ENCODE data around the gene CREB3L2. TPM values are rescaled to one million over a fixed set of nuclear protein-coding genes. Genes with fewer than 3 reads are reported as not detected.

Gene CREB3L2
- total RNA-seq, 1 donor from 2014 or later = 28.2 TPM

DNA sequence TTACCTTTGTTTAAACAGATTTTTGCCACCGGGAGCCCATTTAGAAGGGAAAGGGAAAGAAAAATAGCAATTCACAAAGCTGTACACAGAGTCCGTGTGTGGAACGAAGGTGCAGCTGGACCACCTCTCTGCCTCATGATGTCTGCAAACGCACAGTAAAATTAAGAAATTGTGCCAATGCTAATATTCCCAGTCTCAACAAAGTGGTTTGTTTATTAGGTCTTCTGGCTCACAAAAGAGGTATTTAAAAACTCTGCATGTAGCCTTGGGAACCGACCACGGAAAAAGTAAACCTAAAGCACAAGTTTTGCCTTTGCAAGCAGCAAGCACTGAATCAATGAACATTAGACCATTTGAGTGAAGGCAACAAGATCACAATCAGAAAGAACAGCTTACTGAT, 57.7 kb downstream of the CREB3L2 start:
- H3K27me3 ChIP-seq (ENCODE audit: control insufficient read depth, insufficient read depth, low read length) = no peaks in the 10 kb centered on the region
- TF ChIP-seq, protein P1, sequence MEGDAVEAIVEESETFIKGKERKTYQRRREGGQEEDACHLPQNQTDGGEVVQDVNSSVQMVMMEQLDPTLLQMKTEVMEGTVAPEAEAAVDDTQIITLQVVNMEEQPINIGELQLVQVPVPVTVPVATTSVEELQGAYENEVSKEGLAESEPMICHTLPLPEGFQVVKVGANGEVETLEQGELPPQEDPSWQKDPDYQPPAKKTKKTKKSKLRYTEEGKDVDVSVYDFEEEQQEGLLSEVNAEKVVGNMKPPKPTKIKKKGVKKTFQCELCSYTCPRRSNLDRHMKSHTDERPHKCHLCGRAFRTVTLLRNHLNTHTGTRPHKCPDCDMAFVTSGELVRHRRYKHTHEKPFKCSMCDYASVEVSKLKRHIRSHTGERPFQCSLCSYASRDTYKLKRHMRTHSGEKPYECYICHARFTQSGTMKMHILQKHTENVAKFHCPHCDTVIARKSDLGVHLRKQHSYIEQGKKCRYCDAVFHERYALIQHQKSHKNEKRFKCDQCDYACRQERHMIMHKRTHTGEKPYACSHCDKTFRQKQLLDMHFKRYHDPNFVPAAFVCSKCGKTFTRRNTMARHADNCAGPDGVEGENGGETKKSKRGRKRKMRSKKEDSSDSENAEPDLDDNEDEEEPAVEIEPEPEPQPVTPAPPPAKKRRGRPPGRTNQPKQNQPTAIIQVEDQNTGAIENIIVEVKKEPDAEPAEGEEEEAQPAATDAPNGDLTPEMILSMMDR (IDR thresholded peaks at IDR 0.05; ENCODE audit: insufficient read depth, low read length, poor library complexity, severe bottlenecking) = no peak
- H3K36me3 ChIP-seq (ENCODE audit: control insufficient read depth, insufficient read depth, low read length) = no peaks in the 10 kb centered on the region
- DNase-seq (ENCODE audit: low read depth) = no peak
- no peak overlapping the region for H3K4me3 ChIP-seq (ENCODE audit: low read depth, low read length)

DNA sequence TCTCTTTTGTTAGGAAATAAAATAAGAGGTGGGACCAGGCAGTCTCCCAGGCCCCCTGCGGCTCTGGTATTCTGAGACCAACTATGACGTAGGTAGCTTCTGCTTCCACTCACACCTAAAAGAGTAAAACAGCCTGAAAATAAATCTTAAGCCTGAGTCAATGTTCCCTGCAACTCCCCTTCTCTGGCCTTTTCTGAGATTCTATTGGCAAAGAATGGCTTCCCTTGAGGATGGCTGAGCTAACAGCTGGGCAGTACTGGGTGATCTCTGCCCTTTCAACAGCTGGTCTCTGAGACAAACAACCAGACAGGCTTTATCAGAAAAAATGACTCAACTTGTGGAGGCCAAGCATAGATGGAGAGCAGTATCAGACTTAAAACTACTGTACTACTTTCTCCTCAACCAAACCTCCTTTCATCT, 58.7 kb downstream of the CREB3L2 start:
- no peaks in the 10 kb centered on the region for H3K36me3 ChIP-seq (ENCODE audit: control insufficient read depth, insufficient read depth, low read length)
- DNase-seq (ENCODE audit: low read depth) = no peak
- H3K27me3 ChIP-seq (ENCODE audit: control insufficient read depth, insufficient read depth, low read length) = no peaks in the 10 kb centered on the region
- no peak overlapping the region for H3K4me3 ChIP-seq (ENCODE audit: low read depth, low read length)
- TF ChIP-seq, protein P1 (IDR thresholded peaks at IDR 0.05; ENCODE audit: insufficient read depth, low read length, poor library complexity, severe bottlenecking) = no peak

DNA sequence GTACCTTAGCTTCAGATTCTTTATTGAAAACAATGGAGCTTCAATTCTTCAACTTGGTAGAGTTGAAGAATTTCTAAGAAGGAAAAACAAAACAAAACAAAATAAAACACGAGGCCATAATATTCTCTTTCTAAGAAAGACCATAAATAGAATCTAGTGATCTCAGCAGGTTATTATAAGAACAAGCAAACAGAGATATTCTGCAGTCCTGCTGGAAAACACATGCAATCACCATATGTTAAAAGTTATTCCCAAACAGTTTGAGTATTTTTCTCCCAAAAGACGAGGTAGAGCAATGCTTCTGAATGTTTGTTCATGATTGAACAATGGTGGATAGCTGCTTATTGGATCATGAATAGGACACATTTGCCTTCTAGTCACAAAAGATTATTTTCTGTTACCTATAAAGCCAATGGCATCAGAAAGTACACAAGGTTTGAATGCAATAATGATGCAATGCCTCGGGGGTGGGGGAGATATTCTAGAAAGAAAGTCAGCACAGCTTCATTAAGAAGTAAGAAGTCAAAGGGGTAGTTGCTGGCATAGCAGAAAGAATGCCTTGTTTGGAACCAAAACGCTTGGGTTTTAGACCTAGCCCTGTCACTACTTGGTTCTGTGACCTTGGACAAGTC, 59.3 kb downstream of the CREB3L2 start:
- no peaks in the 10 kb centered on the region for H3K36me3 ChIP-seq (ENCODE audit: control insufficient read depth, insufficient read depth, low read length)
- TF ChIP-seq, protein P1 (IDR thresholded peaks at IDR 0.05; ENCODE audit: insufficient read depth, low read length, poor library complexity, severe bottlenecking) = no peak
- DNase-seq (ENCODE audit: low read depth) = no peak

DNA sequence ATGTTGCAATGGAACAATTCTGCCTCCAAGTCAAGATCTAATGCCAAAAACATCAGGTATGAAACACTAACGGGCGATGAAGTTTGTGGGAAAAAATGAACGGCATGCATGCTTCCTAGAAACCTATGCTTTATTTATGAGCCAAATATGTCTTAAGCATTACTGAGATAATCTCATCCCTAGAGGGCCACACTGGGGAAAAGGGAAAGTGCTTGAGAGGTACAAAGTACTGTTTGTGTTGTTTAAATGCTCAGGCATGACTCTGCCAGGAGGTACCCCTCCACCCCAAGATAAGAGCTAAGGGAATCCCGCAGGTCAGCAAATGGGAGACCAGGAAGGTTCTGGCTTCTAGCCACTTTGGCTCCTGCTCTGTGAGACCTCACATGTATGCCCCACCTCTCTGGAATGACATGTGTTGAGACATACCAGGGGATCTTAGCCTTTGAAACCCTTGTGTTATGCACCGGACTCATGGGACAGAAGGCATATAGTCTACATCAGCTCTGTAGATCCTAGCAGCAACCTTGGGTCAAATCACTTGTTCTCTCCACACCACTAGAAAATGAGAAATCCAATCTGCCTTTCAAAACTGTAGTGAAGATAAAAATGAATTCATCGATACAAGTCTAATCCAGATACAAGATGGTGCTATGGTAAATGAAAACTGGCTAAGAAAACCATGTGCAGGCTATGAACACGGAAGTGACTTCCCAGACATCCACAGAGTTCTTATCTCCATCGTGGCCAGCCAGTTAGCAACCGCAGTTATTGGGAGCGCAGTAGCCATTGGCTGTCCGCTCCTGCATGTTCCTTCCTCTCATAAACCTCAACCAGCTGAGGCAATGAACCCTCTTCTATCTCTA, 61.0 kb downstream of the CREB3L2 start:
- no peak overlapping the region for H3K4me3 ChIP-seq (ENCODE audit: low read depth, low read length)
- DNase-seq (ENCODE audit: low read depth) = no peak
- H3K27me3 ChIP-seq (ENCODE audit: control insufficient read depth, insufficient read depth, low read length) = no peaks in the 10 kb centered on the region
- no peaks in the 10 kb centered on the region for H3K36me3 ChIP-seq (ENCODE audit: control insufficient read depth, insufficient read depth, low read length)
- TF ChIP-seq, protein P1 (IDR thresholded peaks at IDR 0.05; ENCODE audit: insufficient read depth, low read length, poor library complexity, severe bottlenecking) = no peak

More for the DNA sequence above, 59.3 kb downstream of the CREB3L2 start:
- no peak overlapping the region for H3K4me3 ChIP-seq (ENCODE audit: low read depth, low read length)
- no peaks in the 10 kb centered on the region for H3K27me3 ChIP-seq (ENCODE audit: control insufficient read depth, insufficient read depth, low read length)

DNA sequence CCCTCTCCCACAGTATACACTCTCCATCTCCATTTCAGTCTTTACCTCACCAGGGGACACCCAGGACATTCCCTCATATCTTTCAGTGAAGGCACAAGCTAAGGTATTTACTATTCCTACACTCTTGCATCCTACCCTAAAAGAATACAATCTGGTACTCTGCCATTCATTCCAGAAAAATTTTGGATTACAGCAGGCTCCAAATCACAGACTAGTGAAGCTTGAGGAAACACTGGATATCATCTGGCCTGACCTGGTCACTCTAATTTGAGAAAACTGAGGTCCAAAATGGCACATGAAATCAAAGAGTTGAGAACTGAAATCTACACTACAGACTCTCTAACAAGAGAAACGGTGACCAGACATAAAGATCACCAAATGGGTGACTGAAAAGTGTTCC, 61.7 kb downstream of the CREB3L2 start:
- Histone ChIP-seq H3K4me3 (ENCODE audit: low read depth, low read length) (no peak overlapping the region), H3K36me3 (ENCODE audit: control insufficient read depth, insufficient read depth, low read length) (no peaks in the 10 kb centered on the region), H3K27me3 (ENCODE audit: control insufficient read depth, insufficient read depth, low read length) (no peaks in the 10 kb centered on the region)
- no peak for DNase-seq (ENCODE audit: low read depth)
- TF ChIP-seq, protein P1 (IDR thresholded peaks at IDR 0.05; ENCODE audit: insufficient read depth, low read length, poor library complexity, severe bottlenecking) = no peak
